ENCODE data around the gene TYRO3. TPM values are rescaled to one million over a fixed set of nuclear protein-coding genes. Genes with fewer than 3 reads are reported as not detected.

Gene TYRO3
- polyA plus RNA-seq, 1 of the 3 experiments (the other 2 are of a cell fraction) = 8.7 TPM

DNA sequence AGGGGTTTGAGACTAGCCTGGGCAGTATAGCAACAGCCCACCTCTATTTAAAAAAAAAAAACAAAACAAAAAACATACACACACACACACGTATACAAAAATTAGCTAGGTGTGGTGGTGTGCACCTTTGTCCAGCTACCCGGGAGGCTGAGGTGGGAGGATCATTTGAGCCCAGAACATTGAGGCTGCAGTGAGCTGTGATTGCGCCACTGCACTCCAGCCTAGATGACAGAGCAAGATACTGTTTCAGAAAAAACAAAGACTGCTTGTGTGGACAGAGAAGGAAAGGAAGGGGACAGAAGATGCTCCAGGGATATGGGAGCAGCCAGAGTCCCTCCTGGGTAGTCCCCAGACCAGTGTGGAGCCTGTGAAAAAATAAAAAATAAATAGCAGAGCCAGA lies 12.9 kb downstream of the TYRO3 start:
- Histone ChIP-seq H3K4me2 (no peak overlapping the region), H4K20me1 (ENCODE audit: insufficient read depth) (no peaks in the 10 kb centered on the region), H3K79me2 (ENCODE audit: insufficient read depth) (no peaks in the 10 kb centered on the region), H2AFZ (ENCODE audit: low read depth) (no peak overlapping the region), H3K9me3 (no peaks in the 10 kb centered on the region), H3K9ac (no peak overlapping the region), H3F3A (replicated peaks; ENCODE audit: insufficient read depth) (no peaks in the 10 kb centered on the region), H3K4me3 (ENCODE audit: low read depth in 2 of 2, low read length in 1 of 2) (no peak overlapping the region), H3K9me2 (no peaks in the 10 kb centered on the region), H3K27ac (ENCODE audit: low read depth in 2 of 2, low read length in 1 of 2) (no peak overlapping the region), H3K36me3 (replicated peaks in 1 of 2; ENCODE audit: control insufficient read depth in 1 of 2, insufficient read depth in 2 of 2, low read length in 1 of 2) (peaks cover 0 to 5% of the 10 kb centered on the region in 2 experiments), H3K4me1 (ENCODE audit: control insufficient read depth in 1 of 2, insufficient read depth in 2 of 2, low read depth in 1 of 2, low read length in 1 of 2) (peaks cover 0 to 5% of the 10 kb centered on the region in 2 experiments; a peak in 1 of 4 replicates), H3K27me3 (ENCODE audit: insufficient read depth) (no peaks in the 10 kb centered on the region)
- DNase-seq = no peak
- ChIA-PET POLR2A (interaction anchor here (1.0 kb wide), 1 partner anchor 273 kb away, joined by 3 read pairs; no protein-coding TSS in a partner anchor), CTCF (interaction anchor here (1.5 kb wide), 1 partner anchor 10 kb away, joined by 3 read pairs; no protein-coding TSS in a partner anchor)
- WGBS (ENCODE audit: low lambda C conversion rate) = 95% methylated on average over 3 of the region's 3 CpGs
- TF ChIP-seq, protein P1, sequence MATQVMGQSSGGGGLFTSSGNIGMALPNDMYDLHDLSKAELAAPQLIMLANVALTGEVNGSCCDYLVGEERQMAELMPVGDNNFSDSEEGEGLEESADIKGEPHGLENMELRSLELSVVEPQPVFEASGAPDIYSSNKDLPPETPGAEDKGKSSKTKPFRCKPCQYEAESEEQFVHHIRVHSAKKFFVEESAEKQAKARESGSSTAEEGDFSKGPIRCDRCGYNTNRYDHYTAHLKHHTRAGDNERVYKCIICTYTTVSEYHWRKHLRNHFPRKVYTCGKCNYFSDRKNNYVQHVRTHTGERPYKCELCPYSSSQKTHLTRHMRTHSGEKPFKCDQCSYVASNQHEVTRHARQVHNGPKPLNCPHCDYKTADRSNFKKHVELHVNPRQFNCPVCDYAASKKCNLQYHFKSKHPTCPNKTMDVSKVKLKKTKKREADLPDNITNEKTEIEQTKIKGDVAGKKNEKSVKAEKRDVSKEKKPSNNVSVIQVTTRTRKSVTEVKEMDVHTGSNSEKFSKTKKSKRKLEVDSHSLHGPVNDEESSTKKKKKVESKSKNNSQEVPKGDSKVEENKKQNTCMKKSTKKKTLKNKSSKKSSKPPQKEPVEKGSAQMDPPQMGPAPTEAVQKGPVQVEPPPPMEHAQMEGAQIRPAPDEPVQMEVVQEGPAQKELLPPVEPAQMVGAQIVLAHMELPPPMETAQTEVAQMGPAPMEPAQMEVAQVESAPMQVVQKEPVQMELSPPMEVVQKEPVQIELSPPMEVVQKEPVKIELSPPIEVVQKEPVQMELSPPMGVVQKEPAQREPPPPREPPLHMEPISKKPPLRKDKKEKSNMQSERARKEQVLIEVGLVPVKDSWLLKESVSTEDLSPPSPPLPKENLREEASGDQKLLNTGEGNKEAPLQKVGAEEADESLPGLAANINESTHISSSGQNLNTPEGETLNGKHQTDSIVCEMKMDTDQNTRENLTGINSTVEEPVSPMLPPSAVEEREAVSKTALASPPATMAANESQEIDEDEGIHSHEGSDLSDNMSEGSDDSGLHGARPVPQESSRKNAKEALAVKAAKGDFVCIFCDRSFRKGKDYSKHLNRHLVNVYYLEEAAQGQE (IDR thresholded peaks at IDR 0.05; ENCODE audit: low read depth, low read length) = no peak
- no peak for TF ChIP-seq RFX5 (IDR thresholded peaks at IDR 0.05; ENCODE audit: low read length)
- TF ChIP-seq RCOR1 (IDR thresholded peaks at IDR 0.05; ENCODE audit: low read length) = no peak
- TF ChIP-seq, protein P2, sequence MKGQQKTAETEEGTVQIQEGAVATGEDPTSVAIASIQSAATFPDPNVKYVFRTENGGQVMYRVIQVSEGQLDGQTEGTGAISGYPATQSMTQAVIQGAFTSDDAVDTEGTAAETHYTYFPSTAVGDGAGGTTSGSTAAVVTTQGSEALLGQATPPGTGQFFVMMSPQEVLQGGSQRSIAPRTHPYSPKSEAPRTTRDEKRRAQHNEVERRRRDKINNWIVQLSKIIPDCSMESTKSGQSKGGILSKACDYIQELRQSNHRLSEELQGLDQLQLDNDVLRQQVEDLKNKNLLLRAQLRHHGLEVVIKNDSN (IDR thresholded peaks at IDR 0.05; ENCODE audit: borderline replicate concordance, low read depth) = no peak
- TF ChIP-seq, protein P3, sequence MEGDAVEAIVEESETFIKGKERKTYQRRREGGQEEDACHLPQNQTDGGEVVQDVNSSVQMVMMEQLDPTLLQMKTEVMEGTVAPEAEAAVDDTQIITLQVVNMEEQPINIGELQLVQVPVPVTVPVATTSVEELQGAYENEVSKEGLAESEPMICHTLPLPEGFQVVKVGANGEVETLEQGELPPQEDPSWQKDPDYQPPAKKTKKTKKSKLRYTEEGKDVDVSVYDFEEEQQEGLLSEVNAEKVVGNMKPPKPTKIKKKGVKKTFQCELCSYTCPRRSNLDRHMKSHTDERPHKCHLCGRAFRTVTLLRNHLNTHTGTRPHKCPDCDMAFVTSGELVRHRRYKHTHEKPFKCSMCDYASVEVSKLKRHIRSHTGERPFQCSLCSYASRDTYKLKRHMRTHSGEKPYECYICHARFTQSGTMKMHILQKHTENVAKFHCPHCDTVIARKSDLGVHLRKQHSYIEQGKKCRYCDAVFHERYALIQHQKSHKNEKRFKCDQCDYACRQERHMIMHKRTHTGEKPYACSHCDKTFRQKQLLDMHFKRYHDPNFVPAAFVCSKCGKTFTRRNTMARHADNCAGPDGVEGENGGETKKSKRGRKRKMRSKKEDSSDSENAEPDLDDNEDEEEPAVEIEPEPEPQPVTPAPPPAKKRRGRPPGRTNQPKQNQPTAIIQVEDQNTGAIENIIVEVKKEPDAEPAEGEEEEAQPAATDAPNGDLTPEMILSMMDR (IDR thresholded peaks at IDR 0.05) = no peak

DNA sequence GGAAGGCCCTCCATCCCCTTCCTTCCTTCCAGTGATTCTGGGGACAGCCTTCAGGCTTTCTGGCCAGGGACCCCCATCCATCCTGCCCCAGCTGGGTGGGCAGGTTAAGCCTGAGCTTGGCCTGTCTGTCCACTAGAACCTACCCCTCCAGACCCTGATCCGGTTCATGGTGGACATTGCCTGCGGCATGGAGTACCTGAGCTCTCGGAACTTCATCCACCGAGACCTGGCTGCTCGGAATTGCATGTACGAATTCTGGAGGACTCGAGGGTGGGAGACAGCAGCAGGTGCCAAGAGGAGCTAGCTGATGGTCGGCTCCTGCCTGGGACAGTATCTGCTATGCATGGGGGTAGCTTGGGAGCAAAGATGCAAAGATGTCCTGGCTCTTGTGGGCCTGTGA lies 13.9 kb downstream of the TYRO3 start:
- Histone ChIP-seq H3K4me2 (no peak overlapping the region), H3K27me3 (ENCODE audit: insufficient read depth) (no peaks in the 10 kb centered on the region), H3K9me3 (no peaks in the 10 kb centered on the region), H3K36me3 (replicated peaks in 1 of 2; ENCODE audit: control insufficient read depth in 1 of 2, insufficient read depth in 2 of 2, low read length in 1 of 2) (peaks cover 0 to 5% of the 10 kb centered on the region in 2 experiments), H3K27ac (ENCODE audit: low read depth in 2 of 2, low read length in 1 of 2) (no peak overlapping the region), H3K9ac (no peak overlapping the region), H3K4me1 (ENCODE audit: control insufficient read depth in 1 of 2, insufficient read depth in 2 of 2, low read depth in 1 of 2, low read length in 1 of 2) (peaks cover 0 to 5% of the 10 kb centered on the region in 2 experiments; a peak in 1 of 4 replicates), H3K9me2 (no peaks in the 10 kb centered on the region), H4K20me1 (ENCODE audit: insufficient read depth) (no peaks in the 10 kb centered on the region), H3K4me3 (ENCODE audit: low read depth in 2 of 2, low read length in 1 of 2) (no peak overlapping the region), H3F3A (replicated peaks; ENCODE audit: insufficient read depth) (no peaks in the 10 kb centered on the region), H2AFZ (ENCODE audit: low read depth) (no peak overlapping the region), H3K79me2 (ENCODE audit: insufficient read depth) (no peaks in the 10 kb centered on the region)
- TF ChIP-seq, protein P3 (IDR thresholded peaks at IDR 0.05) = no peak
- TF ChIP-seq FOXJ3 (CRISPR knock-in tag; IDR thresholded peaks at IDR 0.05) = no peak
- TF ChIP-seq, protein P4, sequence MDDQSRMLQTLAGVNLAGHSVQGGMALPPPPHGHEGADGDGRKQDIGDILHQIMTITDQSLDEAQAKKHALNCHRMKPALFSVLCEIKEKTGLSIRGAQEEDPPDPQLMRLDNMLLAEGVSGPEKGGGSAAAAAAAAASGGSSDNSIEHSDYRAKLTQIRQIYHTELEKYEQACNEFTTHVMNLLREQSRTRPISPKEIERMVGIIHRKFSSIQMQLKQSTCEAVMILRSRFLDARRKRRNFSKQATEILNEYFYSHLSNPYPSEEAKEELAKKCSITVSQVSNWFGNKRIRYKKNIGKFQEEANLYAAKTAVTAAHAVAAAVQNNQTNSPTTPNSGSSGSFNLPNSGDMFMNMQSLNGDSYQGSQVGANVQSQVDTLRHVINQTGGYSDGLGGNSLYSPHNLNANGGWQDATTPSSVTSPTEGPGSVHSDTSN (IDR thresholded peaks at IDR 0.05) = no peak
- TF ChIP-seq, protein P5, sequence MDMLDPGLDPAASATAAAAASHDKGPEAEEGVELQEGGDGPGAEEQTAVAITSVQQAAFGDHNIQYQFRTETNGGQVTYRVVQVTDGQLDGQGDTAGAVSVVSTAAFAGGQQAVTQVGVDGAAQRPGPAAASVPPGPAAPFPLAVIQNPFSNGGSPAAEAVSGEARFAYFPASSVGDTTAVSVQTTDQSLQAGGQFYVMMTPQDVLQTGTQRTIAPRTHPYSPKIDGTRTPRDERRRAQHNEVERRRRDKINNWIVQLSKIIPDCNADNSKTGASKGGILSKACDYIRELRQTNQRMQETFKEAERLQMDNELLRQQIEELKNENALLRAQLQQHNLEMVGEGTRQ (IDR thresholded peaks at IDR 0.05; ENCODE audit: borderline replicate concordance, low read depth, low read length) = no peak
- no peak for TF ChIP-seq YY1 (IDR thresholded peaks at IDR 0.05; ENCODE audit: low read depth)
- no peak for DNase-seq
- ChIA-PET CTCF (interaction anchor here (1.5 kb wide), 1 partner anchor 11 kb away, joined by 3 read pairs; no protein-coding TSS in a partner anchor), POLR2A (interaction anchor here (1.0 kb wide), 1 partner anchor 272 kb away, joined by 3 read pairs; no protein-coding TSS in a partner anchor)
- WGBS (ENCODE audit: low lambda C conversion rate) = 94% methylated on average over 7 of the region's 8 CpGs
